ENCODE results near the gene NFE2. TPM values are rescaled to one million over a fixed set of nuclear protein-coding genes. Genes with fewer than 3 reads are reported as not detected.
"Not testable (repeated sequence)": the region's sequence is repeated elsewhere in the genome, so short reads cannot be mapped to it uniquely, and the experiment has no call there.

The NFE2 gene
- total RNA-seq, 6 experiments from 2014 or later: 0.46 to 2.8 (median 0.99) TPM

DNA sequence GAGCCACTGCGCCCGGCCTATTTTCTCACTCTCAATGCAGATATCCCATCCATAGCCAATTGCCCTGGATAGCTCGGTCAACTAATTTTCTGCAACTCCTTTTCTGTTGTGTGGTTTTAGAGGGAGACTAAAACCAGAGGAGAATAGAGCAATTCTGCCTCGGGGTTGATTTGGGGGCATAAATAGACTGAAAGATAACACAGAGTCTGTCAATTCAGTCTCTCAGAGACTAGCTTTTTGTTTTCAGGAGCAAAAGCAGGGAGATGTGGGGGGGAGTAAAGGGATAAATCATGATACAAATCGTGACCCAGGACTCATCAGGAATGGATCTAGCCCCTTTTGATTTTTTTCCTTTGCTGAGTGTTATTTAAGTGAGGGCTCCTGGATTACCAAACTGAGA, 30.6 kb upstream of the NFE2 start:
- TF ChIP-seq CTCF (IDR thresholded peaks at IDR 0.05): no peak
- no peak for TF ChIP-seq POLR2A (IDR thresholded peaks at IDR 0.05)
- no peak overlapping the region for H3K4me3 ChIP-seq
- ATAC-seq (no peak), DNase-seq (no peak)
- no peaks in the 10 kb centered on the region for H3K27me3 ChIP-seq
- H3K9me3 ChIP-seq: no peaks in the 10 kb centered on the region
- H3K4me1 ChIP-seq: peaks cover 0 to 44% (median 13%) of the 10 kb centered on the region in 4 donors
- no peaks in the 10 kb centered on the region for H3K36me3 ChIP-seq
- 94% methylated on average over 5 of the region's 5 CpGs for WGBS (ENCODE audit: insufficient coverage, low coverage, low lambda C conversion rate, missing lambda C conversion rate)
- H3K27ac ChIP-seq: no peak overlapping the region
- intact Hi-C loops (cut with DNase I): no loop called here

- intact Hi-C loops (cut with DNase I): no loop called here
- no peaks in the 10 kb centered on the region for H3K36me3 ChIP-seq
- no peak for ATAC-seq
- WGBS (ENCODE audit: insufficient coverage, low coverage, low lambda C conversion rate, missing lambda C conversion rate): 88% methylated on average over 3 of the region's 3 CpGs
- H3K9me3 ChIP-seq: no peaks in the 10 kb centered on the region
- TF ChIP-seq CTCF (IDR thresholded peaks at IDR 0.05) (no peak), POLR2A (IDR thresholded peaks at IDR 0.05) (no peak)
- no peak for DNase-seq
- H3K27me3 ChIP-seq: no peaks in the 10 kb centered on the region
- H3K4me1 ChIP-seq: peaks cover 0 to 42% (median 12%) of the 10 kb centered on the region in 4 donors
- H3K4me3 ChIP-seq: no peak overlapping the region
- no peak overlapping the region for H3K27ac ChIP-seq
These were observed 29.6 kb upstream of the NFE2 start for GRCh38 chr12:54330442-54330841.

GRCh38 chr12:54329759-54330158, 28.9 kb upstream of the NFE2 start:
- 84% methylated on average over 5 of the region's 5 CpGs for WGBS (ENCODE audit: insufficient coverage, low coverage, low lambda C conversion rate, missing lambda C conversion rate)
- no peak for TF ChIP-seq POLR2A (IDR thresholded peaks at IDR 0.05)
- TF ChIP-seq CTCF (IDR thresholded peaks at IDR 0.05): no peak
- intact Hi-C loops (cut with DNase I): no loop called here
- no peaks in the 10 kb centered on the region for H3K27me3 ChIP-seq
- H3K27ac ChIP-seq: peak overlapping the region in 2 of 3 donors; percentile 22 to 34
- no peaks in the 10 kb centered on the region for H3K9me3 ChIP-seq
- peaks cover 0 to 42% (median 12%) of the 10 kb centered on the region in 4 donors for H3K4me1 ChIP-seq
- ATAC-seq: no peak
- no peaks in the 10 kb centered on the region for H3K36me3 ChIP-seq
- no peak for DNase-seq
- H3K4me3 ChIP-seq: no peak overlapping the region

GRCh38 chr12:54328595-54329337, 28.0 kb upstream of the NFE2 start:
- Histone ChIP-seq H3K4me3 (no peak overlapping the region), H3K27me3 (no peaks in the 10 kb centered on the region), H3K36me3 (no peaks in the 10 kb centered on the region), H3K9me3 (no peaks in the 10 kb centered on the region), H3K4me1 (peaks cover 0 to 42% (median 12%) of the 10 kb centered on the region in 4 donors), H3K27ac (peak overlapping the region in 1 of 3 donors; percentile 22)
- no peak for DNase-seq
- intact Hi-C loops (cut with DNase I): no loop called here
- ATAC-seq: no peak
- TF ChIP-seq CTCF (IDR thresholded peaks at IDR 0.05) (no peak), POLR2A (IDR thresholded peaks at IDR 0.05) (no peak)
- 71% methylated on average over 6 of the region's 6 CpGs for WGBS (ENCODE audit: insufficient coverage, low coverage, low lambda C conversion rate, missing lambda C conversion rate)

GRCh38 chr12:54325442-54326109, 24.8 kb upstream of the NFE2 start:
- DNase-seq; H3K27me3 ChIP-seq; H3K36me3 ChIP-seq; ATAC-seq; H3K9me3 ChIP-seq; intact Hi-C loops (cut with DNase I): not testable (repeated sequence)
- peaks cover 0 to 34% (median 12%) of the 10 kb centered on the region in 4 donors for H3K4me1 ChIP-seq
- 32% methylated on average over 17 of the region's 22 CpGs for WGBS (ENCODE audit: insufficient coverage, low coverage, low lambda C conversion rate, missing lambda C conversion rate)
- peak overlapping the region; percentile 47 to 93 (median 69) for H3K4me3 ChIP-seq
- H3K27ac ChIP-seq: peak overlapping the region; percentile 73 to 81 (median 76)
